ENCODE results near the gene TMEM217.

TMEM217 gene

GRCh38 chr6:37257320-37257633 lies 667 bp downstream of the TMEM217 start:
- POLR2A ChIA-PET, result interaction anchor here (0.6 to 1.7 kb wide), 13 partner anchors 10 to 88 kb away, joined by 3 to 14 read pairs (median 4); partner anchors contain the start of gene PIM1
- DNase-seq (ENCODE audit: extremely low spot score), result no peak
- CTCF ChIA-PET, result no interaction called here
- no peak for TF ChIP-seq ZNF384 (IDR thresholded peaks at IDR 0.05)
- no peak for TF ChIP-seq LEF1 (IDR thresholded peaks at IDR 0.05; ENCODE audit: borderline replicate concordance)
- no peak for TF ChIP-seq SP1 (IDR thresholded peaks at IDR 0.05)
- no peak for TF ChIP-seq FOXA1 (IDR thresholded peaks at IDR 0.05)
- no peak for TF ChIP-seq HDGF (IDR thresholded peaks at IDR 0.05; ENCODE audit: borderline replicate concordance)
- no peak for TF ChIP-seq PKNOX1 (IDR thresholded peaks at IDR 0.05)
- TF ChIP-seq ELF4 (IDR thresholded peaks at IDR 0.05), result no peak
- no peak for TF ChIP-seq ARNT (IDR thresholded peaks at IDR 0.05)
- TF ChIP-seq CTBP1 (IDR thresholded peaks at IDR 0.05; ENCODE audit: borderline replicate concordance), result no peak
- no peak for TF ChIP-seq BHLHE40 (IDR thresholded peaks at IDR 0.05; ENCODE audit: borderline replicate concordance)
- TF ChIP-seq FOXM1 (IDR thresholded peaks at IDR 0.05; ENCODE audit: borderline replicate concordance), result no peak
- no peak for TF ChIP-seq FOXK2 (IDR thresholded peaks at IDR 0.05)

- ChIA-PET POLR2A (interaction anchor here (0.6 to 1.7 kb wide), 11 partner anchors 9 to 63 kb away, joined by 3 to 14 read pairs (median 4); no protein-coding TSS in a partner anchor), CTCF (no interaction called here)
- DNase-seq (ENCODE audit: extremely low spot score), result no peak
- no peak for TF ChIP-seq ARNT (IDR thresholded peaks at IDR 0.05)
- no peak for TF ChIP-seq ZNF384 (IDR thresholded peaks at IDR 0.05)
- no peak for TF ChIP-seq PKNOX1 (IDR thresholded peaks at IDR 0.05)
- TF ChIP-seq FOXA1 (IDR thresholded peaks at IDR 0.05), result no peak
- TF ChIP-seq FOXM1 (IDR thresholded peaks at IDR 0.05; ENCODE audit: borderline replicate concordance), result no peak
Measured at GRCh38 chr6:37256692-37257319, 1.1 kb downstream of the TMEM217 start.

GRCh38 chr6:37254881-37255280 lies 3.1 kb downstream of the TMEM217 start:
- POLR2A ChIA-PET, result no interaction called here
- no peak for DNase-seq (ENCODE audit: extremely low spot score)
- TF ChIP-seq SUZ12 (IDR thresholded peaks at IDR 0.05) (no peak), ARNT (IDR thresholded peaks at IDR 0.05) (no peak), NFRKB (IDR thresholded peaks at IDR 0.05) (no peak), L3MBTL2 (conservative IDR thresholded peaks at IDR 0.05) (no peak)
- CTCF ChIA-PET, result no interaction called here

- CTCF ChIA-PET, result no interaction called here
- no peak for DNase-seq (ENCODE audit: extremely low spot score)
- TF ChIP-seq PKNOX1 (IDR thresholded peaks at IDR 0.05), result no peak
- no peak for TF ChIP-seq LEF1 (IDR thresholded peaks at IDR 0.05; ENCODE audit: borderline replicate concordance)
- no peak for TF ChIP-seq FOXA1 (IDR thresholded peaks at IDR 0.05)
- TF ChIP-seq TARDBP (IDR thresholded peaks at IDR 0.05), result no peak
- TF ChIP-seq SP1 (IDR thresholded peaks at IDR 0.05), result no peak
- no peak for TF ChIP-seq FOXM1 (IDR thresholded peaks at IDR 0.05; ENCODE audit: borderline replicate concordance)
- TF ChIP-seq ZNF384 (IDR thresholded peaks at IDR 0.05), result no peak
- TF ChIP-seq L3MBTL2 (conservative IDR thresholded peaks at IDR 0.05), result no peak
- no peak for TF ChIP-seq NFRKB (IDR thresholded peaks at IDR 0.05)
- TF ChIP-seq FOXK2 (IDR thresholded peaks at IDR 0.05), result no peak
- TF ChIP-seq SUZ12 (IDR thresholded peaks at IDR 0.05), result no peak
- TF ChIP-seq HDGF (IDR thresholded peaks at IDR 0.05; ENCODE audit: borderline replicate concordance), result no peak
- no peak for TF ChIP-seq CTBP1 (IDR thresholded peaks at IDR 0.05; ENCODE audit: borderline replicate concordance)
- no peak for TF ChIP-seq ARNT (IDR thresholded peaks at IDR 0.05)
- no peak for TF ChIP-seq BHLHE40 (IDR thresholded peaks at IDR 0.05; ENCODE audit: borderline replicate concordance)
- no peak for TF ChIP-seq ELF4 (IDR thresholded peaks at IDR 0.05)
- POLR2A ChIA-PET, result no interaction called here
Measured at GRCh38 chr6:37253486-37254007, 4.4 kb downstream of the TMEM217 start.

GRCh38 chr6:37251211-37251780 lies 6.6 kb downstream of the TMEM217 start:
- no peak for TF ChIP-seq CTBP1 (IDR thresholded peaks at IDR 0.05; ENCODE audit: borderline replicate concordance)
- no peak for TF ChIP-seq SUZ12 (IDR thresholded peaks at IDR 0.05)
- DNase-seq (ENCODE audit: extremely low spot score), result no peak
- ChIA-PET POLR2A (interaction anchor here (1.8 kb wide), 1 partner anchor 9 kb away, joined by 4 read pairs; no protein-coding TSS in a partner anchor), CTCF (no interaction called here)

GRCh38 chr6:37244430-37245310 lies 13.3 kb downstream of the TMEM217 start:
- POLR2A ChIA-PET, result interaction anchor here (2.9 kb wide), 1 partner anchor 13 kb away, joined by 11 read pairs; the partner anchor contains the start of genes TBC1D22B and TMEM217
- CTCF ChIA-PET, result no interaction called here
- DNase-seq (ENCODE audit: extremely low spot score), result no peak

More at GRCh38 chr6:37244430-37245310, 13.3 kb downstream of the TMEM217 start:
- TF ChIP-seq ZNF384 (IDR thresholded peaks at IDR 0.05), result no peak
- peak; percentile 40; the same call in 1 of the 2 replicates for TF ChIP-seq PKNOX1 (IDR thresholded peaks at IDR 0.05)
- no peak for TF ChIP-seq LEF1 (IDR thresholded peaks at IDR 0.05; ENCODE audit: borderline replicate concordance)
- no peak for TF ChIP-seq FOXK2 (IDR thresholded peaks at IDR 0.05)

Data from HEK293T (cell line).